Heart right ventricle (tissue), 16 donors: ENCODE measurements around the gene FCN2. TPM values are rescaled to one million over a fixed set of nuclear protein-coding genes. Genes with fewer than 3 reads are reported as not detected.

Experiments
- ATAC-seq, 8 donors: fragments of 200-7000 bp; cut with Tn5 transposase; one replicate each; pipeline ENCODE4 v1.9.1; 2020; ENCODE audit warnings: mild to moderate bottlenecking in 8 of 8, moderate library complexity in 8 of 8, moderate number of reproducible peaks in 1 of 8
- DNase-seq, 2 donors: peaks; one replicate each; pipeline ENCODE4 v3.0.0-alpha.2; 2020
- H3K27ac ChIP-seq, 10 donors: fragments of 200-600 bp; sonication (generic) in 2 of 10; one replicate each; pipeline versions ENCODE4 v1.5.0 to v1.8.0; 2020 to 2022; ENCODE audit warnings: mild to moderate bottlenecking in 3 of 10
- H3K27me3 ChIP-seq, 7 donors: fragments of 200-600 bp; one replicate each; pipeline ENCODE4 v1.8.0; 2021 to 2022; ENCODE audit warnings: mild to moderate bottlenecking in 2 of 7
- H3K36me3 ChIP-seq, 9 donors: fragments of 200-600 bp; sonication (generic) in 1 of 9; one replicate each; pipeline versions ENCODE4 v1.5.0 to v1.8.0; 2020 to 2022; ENCODE audit warnings: mild to moderate bottlenecking in 2 of 9
- H3K4me1 ChIP-seq, 9 donors: fragments of 200-600 bp; sonication (generic) in 1 of 9; one replicate each; pipeline versions ENCODE4 v1.5.0 to v1.8.0; 2020 to 2022; ENCODE audit warnings: mild to moderate bottlenecking in 4 of 9
- H3K4me3 ChIP-seq, 10 donors: fragments of 200-600 bp; sonication (generic) in 2 of 10; one replicate each; pipeline versions ENCODE4 v1.5.0 to v1.8.0; 2020 to 2022; ENCODE audit warnings: mild to moderate bottlenecking in 7 of 10, moderate library complexity in 2 of 10
- H3K9me3 ChIP-seq, 11 donors: fragments of 200-600 bp in 10 of 11; sonication (generic) in 2 of 11; one replicate each; pipeline versions ENCODE4 v1.5.0 to v1.8.0; 2013 to 2022; ENCODE audit warnings: mild to moderate bottlenecking in 2 of 11, control low read depth in 1 of 11, moderate library complexity in 1 of 11
- WGBS, 2 donors: extraction: QIAGEN DNeasy Blood & Tissue Kit; methylation state at CpG; one replicate each; pipeline ENCODE4 v1.1.7; 2013; ENCODE audit warnings: inconsistent platforms in 1 of 2; 5-methylcytosine and 5-hydroxymethylcytosine counted together
- intact Hi-C, 10 donors: fragments of 100-400 bp; cut with DNase I; formaldehyde crosslinking; loops; one replicate each; pipeline versions ENCODE4 v1.11.1 to v1.14.2; 2022
- polyA plus RNA-seq, 2 donors: library from polyadenylated mRNA; stranded (reverse); fragments of 200-250 nt; gene quantifications; one replicate each; pipeline ENCODE4 v1.2.3, GENCODE V29; 2013
- total RNA-seq, 10 donors: library from RNA; stranded (reverse); fragmentation: NEBNext Ultra II Directional in 3 of 10; extraction: Animal tissue kit (Norgen Biotek cat#: 25700) in 3 of 10; gene quantifications; one replicate each; pipeline versions ENCODE4 v1.2.1 to v1.2.4, GENCODE V29; 2021 to 2023
- TF ChIP-seq, protein P1 (sequence below), 9 donors: fragments of 200-600 bp; sonication (generic) in 2 of 9; IDR thresholded peaks; one replicate each; pipeline versions ENCODE4 v1.5.0 to v1.8.0; 2021 to 2022; ENCODE audit warnings: antibody characterized with exemption in 9 of 9, mild to moderate bottlenecking in 5 of 9, moderate library complexity in 1 of 9
- donor health status: Arrhythmogenic right ventricular cardiomyopathy.
- donor health status: ischemic (EF 13 %, LVEDD 7.1; RV severe dilation, severe dysfunction).
- donor health status: healthy with polysubstance abuse.
- donor health status: DM: no; HTN: yes; CAD: no.
- donor health status: DM: no; HTN: no; CAD: no.
- donor health status: ischemic (EF 25% LVEDD 6.9; RV normal size, moderate dysfunction).
- donor health status: ischemic (EF 25% LVEDD 5.7; RV mildly dilated, moderate dysfunction).
- donor health status: healthy.
- donor health status: DM: yes; HTN: yes; CAD: no.
- donor health status: Ischemic cardiomyopathy.
- donor health status: ischemic (EF 35%, LVEDD 5.7; RV mildly dilated, moderate dysfunction).
- donor health status: nonischemic (EF 11% LVEDD 7.7; RV severe dilation, severe dysfunction).
- donor health status: DM: yes; HTN: yes; CAD: no.
- donor health status: PGD.
- donor health status: ischemic (EF 29% LVEDD 5.4; RV normal size, mild dysfunction).
- donor health status: nonischemic (EF 23%, LVEDD 6.1; RV moderate dilation, normal function).

The FCN2 gene
- total and polyA plus RNA-seq, 12 donors = 0.19 to 0.46 (median 0.26) TPM; not detected in 7

DNA sequence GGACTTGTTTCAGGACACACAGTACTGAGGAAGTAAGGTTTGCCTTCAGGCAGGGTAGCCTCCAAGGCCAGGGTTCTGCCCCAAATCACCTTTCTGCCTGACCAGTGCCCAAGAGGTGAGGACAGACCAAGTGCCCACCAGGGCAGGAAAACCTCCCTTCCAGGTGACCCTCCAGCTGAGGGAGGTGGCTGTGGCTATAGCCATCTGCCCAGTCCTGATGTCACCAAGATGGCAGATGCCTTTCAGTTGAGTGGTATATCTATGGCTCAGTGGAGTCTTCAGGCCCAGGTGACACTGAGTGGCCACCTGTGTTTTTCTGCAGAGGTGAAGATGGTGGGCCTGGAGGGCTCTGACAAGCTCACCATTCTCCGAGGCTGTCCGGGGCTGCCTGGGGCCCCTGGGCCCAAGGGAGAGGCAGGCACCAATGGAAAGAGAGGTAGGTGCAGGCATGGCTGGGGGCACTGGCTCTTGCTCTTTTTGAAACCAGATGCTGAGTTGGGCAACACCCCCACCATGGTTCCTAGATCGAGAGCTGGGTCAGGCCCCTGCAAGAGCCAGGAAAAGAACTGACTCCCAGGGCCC lies 1.7 kb downstream of the FCN2 start:
- H3K27me3 ChIP-seq = peaks cover 0 to 10% (median 0%) of the 10 kb centered on the region in 7 donors
- no peaks in the 10 kb centered on the region for H3K9me3 ChIP-seq
- ATAC-seq (no peak), DNase-seq (no peak)
- peaks cover 0 to 9% (median 0%) of the 10 kb centered on the region in 9 donors for H3K4me1 ChIP-seq
- TF ChIP-seq, protein P1, sequence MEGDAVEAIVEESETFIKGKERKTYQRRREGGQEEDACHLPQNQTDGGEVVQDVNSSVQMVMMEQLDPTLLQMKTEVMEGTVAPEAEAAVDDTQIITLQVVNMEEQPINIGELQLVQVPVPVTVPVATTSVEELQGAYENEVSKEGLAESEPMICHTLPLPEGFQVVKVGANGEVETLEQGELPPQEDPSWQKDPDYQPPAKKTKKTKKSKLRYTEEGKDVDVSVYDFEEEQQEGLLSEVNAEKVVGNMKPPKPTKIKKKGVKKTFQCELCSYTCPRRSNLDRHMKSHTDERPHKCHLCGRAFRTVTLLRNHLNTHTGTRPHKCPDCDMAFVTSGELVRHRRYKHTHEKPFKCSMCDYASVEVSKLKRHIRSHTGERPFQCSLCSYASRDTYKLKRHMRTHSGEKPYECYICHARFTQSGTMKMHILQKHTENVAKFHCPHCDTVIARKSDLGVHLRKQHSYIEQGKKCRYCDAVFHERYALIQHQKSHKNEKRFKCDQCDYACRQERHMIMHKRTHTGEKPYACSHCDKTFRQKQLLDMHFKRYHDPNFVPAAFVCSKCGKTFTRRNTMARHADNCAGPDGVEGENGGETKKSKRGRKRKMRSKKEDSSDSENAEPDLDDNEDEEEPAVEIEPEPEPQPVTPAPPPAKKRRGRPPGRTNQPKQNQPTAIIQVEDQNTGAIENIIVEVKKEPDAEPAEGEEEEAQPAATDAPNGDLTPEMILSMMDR (IDR thresholded peaks at IDR 0.05) = no peak
- H3K36me3 ChIP-seq = no peaks in the 10 kb centered on the region
- intact Hi-C loops = no loop called here
- no peak overlapping the region for H3K4me3 ChIP-seq
- WGBS, 2 donors = 91 to 92% methylated on average over 3 of the region's 3 CpGs
- no peak overlapping the region for H3K27ac ChIP-seq

DNA sequence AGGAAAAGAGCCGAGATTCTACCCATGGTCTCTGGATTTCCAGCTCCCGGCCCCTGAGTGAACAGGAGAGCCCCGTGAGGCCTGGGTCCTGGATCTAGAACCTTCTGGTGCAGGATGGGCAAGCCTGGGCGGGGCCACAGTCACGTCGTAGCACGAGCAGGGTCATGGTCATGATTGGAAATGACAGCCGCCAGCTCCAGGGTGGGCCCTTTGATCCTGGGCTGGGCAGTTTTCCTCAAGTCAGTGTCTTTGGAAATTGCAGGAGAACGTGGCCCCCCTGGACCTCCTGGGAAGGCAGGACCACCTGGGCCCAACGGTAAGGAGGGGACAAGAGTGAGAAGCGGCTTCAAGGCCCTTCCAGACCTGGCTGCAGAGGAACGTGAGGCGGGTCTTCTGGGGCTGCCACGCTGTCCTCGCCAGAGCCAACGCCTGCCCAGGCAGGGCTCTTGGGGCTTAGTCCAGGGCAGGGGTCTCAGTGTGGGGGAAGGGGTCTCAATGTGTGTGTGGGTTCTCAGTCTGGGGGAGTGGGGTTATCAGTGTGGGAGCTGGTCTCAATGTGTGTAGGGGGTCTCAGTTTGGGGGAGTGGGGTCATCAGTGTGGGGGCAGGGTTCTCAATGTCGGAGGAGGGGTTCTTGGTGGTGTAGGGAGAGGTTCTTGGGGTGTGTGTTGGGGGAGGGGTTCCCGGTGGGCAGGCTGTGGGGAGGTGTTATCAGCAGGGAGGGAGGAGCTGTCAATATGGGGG lies 2.6 kb downstream of the FCN2 start:
- peaks cover 0 to 11% (median 0%) of the 10 kb centered on the region in 9 donors for H3K4me1 ChIP-seq
- TF ChIP-seq, protein P1 (IDR thresholded peaks at IDR 0.05) = no peak
- ATAC-seq = no peak
- no peaks in the 10 kb centered on the region for H3K9me3 ChIP-seq
- no peak for DNase-seq
- intact Hi-C loops = no loop called here
- 93 to 94% methylated on average over 18 of the region's 18 CpGs for WGBS, 2 donors
- H3K27ac ChIP-seq = no peak overlapping the region
- H3K36me3 ChIP-seq = no peaks in the 10 kb centered on the region
- no peak overlapping the region for H3K4me3 ChIP-seq
- H3K27me3 ChIP-seq = peaks cover 0 to 10% (median 0%) of the 10 kb centered on the region in 7 donors

DNA sequence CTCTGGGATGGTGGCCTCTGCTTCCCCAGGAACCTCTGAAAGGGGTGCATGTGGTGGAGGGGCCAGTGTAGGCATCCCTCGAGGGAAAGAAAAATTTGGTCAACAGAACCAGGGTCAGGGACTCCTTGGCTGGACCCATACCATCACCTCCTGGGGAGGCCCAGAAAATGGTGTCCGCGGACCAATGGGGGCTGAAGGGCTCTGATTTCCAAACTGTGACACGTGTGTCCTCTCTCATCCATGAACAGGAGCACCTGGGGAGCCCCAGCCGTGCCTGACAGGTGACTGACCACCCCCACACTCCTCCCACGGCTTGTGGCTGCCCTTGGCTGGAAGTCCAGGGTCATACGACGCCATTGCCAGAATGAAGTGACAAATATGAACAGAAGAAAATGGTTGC lies 3.9 kb downstream of the FCN2 start:
- Histone ChIP-seq H3K4me1 (peaks cover 0 to 11% (median 0%) of the 10 kb centered on the region in 9 donors), H3K4me3 (no peak overlapping the region), H3K9me3 (no peaks in the 10 kb centered on the region), H3K27ac (no peak overlapping the region), H3K36me3 (no peaks in the 10 kb centered on the region), H3K27me3 (peaks cover 0 to 10% (median 0%) of the 10 kb centered on the region in 7 donors)
- no peak for ATAC-seq
- intact Hi-C loops = no loop called here
- DNase-seq = no peak
- TF ChIP-seq, protein P1 (IDR thresholded peaks at IDR 0.05) = no peak
- 89 to 91% methylated on average over 8 of the region's 8 CpGs for WGBS, 2 donors

DNA sequence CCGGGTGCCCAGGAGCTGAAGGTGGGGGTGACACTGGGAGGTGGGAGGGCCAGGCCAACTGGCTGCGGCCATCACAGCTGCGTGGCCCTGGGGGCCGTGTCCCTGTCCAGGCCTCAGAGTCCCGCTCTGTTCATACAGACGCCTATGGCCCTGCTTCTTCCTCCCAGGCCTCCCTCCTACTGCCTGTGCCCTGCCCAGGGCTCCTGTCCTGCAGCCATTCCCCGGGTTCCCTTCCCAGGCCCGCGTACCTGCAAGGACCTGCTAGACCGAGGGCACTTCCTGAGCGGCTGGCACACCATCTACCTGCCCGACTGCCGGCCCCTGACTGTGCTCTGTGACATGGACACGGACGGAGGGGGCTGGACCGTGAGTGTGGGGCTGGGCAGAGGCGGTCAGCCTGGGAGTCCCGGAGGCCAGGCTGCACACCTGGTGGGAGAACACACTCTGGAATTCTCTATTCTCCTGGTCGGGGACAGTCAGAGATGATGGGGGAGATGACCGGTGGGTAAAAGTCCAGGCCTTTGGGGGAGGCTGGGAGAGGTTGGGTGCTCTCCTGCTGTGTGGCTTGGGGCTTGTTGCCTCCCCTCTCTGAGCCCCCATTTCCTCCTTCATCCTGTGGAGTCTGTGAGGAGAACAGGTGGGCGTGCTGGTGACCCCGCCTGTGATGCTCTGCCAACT lies 4.5 kb downstream of the FCN2 start:
- ATAC-seq (no peak), DNase-seq (no peak)
- H3K27ac ChIP-seq = no peak overlapping the region
- H3K27me3 ChIP-seq = peaks cover 0 to 10% (median 0%) of the 10 kb centered on the region in 7 donors
- TF ChIP-seq, protein P1 (IDR thresholded peaks at IDR 0.05) = no peak
- H3K4me1 ChIP-seq = peaks cover 0 to 11% (median 0%) of the 10 kb centered on the region in 9 donors
- 94% methylated on average over 22 of the region's 22 CpGs for WGBS, 2 donors
- H3K4me3 ChIP-seq = no peak overlapping the region
- H3K9me3 ChIP-seq = no peaks in the 10 kb centered on the region
- H3K36me3 ChIP-seq = no peaks in the 10 kb centered on the region
- intact Hi-C loops = no loop called here
